GM12878 (cell line): ENCODE data around the gene SRPK3. TPM values are rescaled to one million over a fixed set of nuclear protein-coding genes. Genes with fewer than 3 reads are reported as not detected.

Experiments used
- BRCA1 ChIP-seq: IDR thresholded peaks from 2 replicates; pipeline ENCODE4 v1.6.1; 2011; ENCODE audit warnings: low read depth, low read length, improper control_type of control experiment
- CTCF ChIP-seq, 3 experiments: IDR thresholded peaks in 2 of 3; conservative IDR thresholded peaks in 1 of 3; 2 replicates each; pipeline ENCODE4 v1.5.1; 2011; ENCODE audit warnings: low read depth in 3 of 3, low read length in 3 of 3, mild to moderate bottlenecking in 3 of 3, control low read depth in 2 of 3, moderate library complexity in 2 of 3, inconsistent platforms in 1 of 3, mixed read lengths in 1 of 3; ENCODE audit not compliant: control insufficient read depth in 2 of 3, insufficient read depth in 1 of 3; ENCODE audit errors: extremely low read depth in 1 of 3
- FOS ChIP-seq: IDR thresholded peaks from 3 replicates; pipeline ENCODE4 v1.6.1; 2011; ENCODE audit warnings: borderline replicate concordance; ENCODE audit not compliant: insufficient read length; ENCODE audit errors: extremely low read depth
- HCFC1 ChIP-seq: fragments of 150-350 bp; IDR thresholded peaks from 2 replicates; pipeline ENCODE4 v1.6.1; 2014; ENCODE audit warnings: low read length
- HSF1 ChIP-seq: fragments of 150-350 bp; IDR thresholded peaks from 2 replicates; pipeline ENCODE4 v1.6.1; 2014; ENCODE audit warnings: mild to moderate bottlenecking, low read depth, low read length
- KDM1A ChIP-seq: fragments of 200-600 bp; sonication (generic); IDR thresholded peaks from 2 replicates; pipeline ENCODE4 v1.6.1; 2016; ENCODE audit warnings: borderline replicate concordance
- MEF2A ChIP-seq: IDR thresholded peaks from 2 replicates; pipeline ENCODE4 v1.6.1; 2011; ENCODE audit warnings: low read depth, mild to moderate bottlenecking, low read length, moderate library complexity; ENCODE audit not compliant: insufficient read depth
- MEF2B ChIP-seq: fragments of 450-650 bp; IDR thresholded peaks from 2 replicates; pipeline ENCODE4 v1.6.1; 2018; ENCODE audit warnings: mild to moderate bottlenecking, moderate library complexity; ENCODE audit not compliant: partially characterized antibody, poor library complexity, severe bottlenecking
- NKRF ChIP-seq: fragments of 450-650 bp; conservative IDR thresholded peaks from 2 replicates; pipeline ENCODE4 v1.6.1; 2017; ENCODE audit warnings: mild to moderate bottlenecking, moderate library complexity
- PKNOX1 ChIP-seq: fragments of 450-650 bp; IDR thresholded peaks from 2 replicates; pipeline ENCODE4 v1.6.1; 2016; ENCODE audit warnings: mild to moderate bottlenecking
- POLR2A ChIP-seq: IDR thresholded peaks from 2 replicates; pipeline ENCODE4 v1.6.1; 2011; ENCODE audit warnings: low read depth, mild to moderate bottlenecking, low read length
- POU2F2 ChIP-seq: IDR thresholded peaks from 3 replicates; pipeline ENCODE4 v1.6.1; 2011; ENCODE audit warnings: low read depth, mild to moderate bottlenecking, low read length, borderline replicate concordance
- RELB ChIP-seq: fragments of 450-650 bp; IDR thresholded peaks from 2 replicates; pipeline ENCODE4 v1.6.1; 2017; ENCODE audit warnings: low read depth, mild to moderate bottlenecking, moderate library complexity
- SIX5 ChIP-seq: IDR thresholded peaks from 2 replicates; pipeline ENCODE4 v1.6.1; 2011; ENCODE audit warnings: mild to moderate bottlenecking, low read depth, low read length, moderate library complexity; ENCODE audit not compliant: severe bottlenecking
- SUPT20H ChIP-seq: IDR thresholded peaks from 2 replicates; pipeline ENCODE4 v1.6.1; 2011; ENCODE audit warnings: low read depth, mild to moderate bottlenecking, low read length, moderate library complexity, borderline replicate concordance; ENCODE audit not compliant: control insufficient read depth
- TCF3 ChIP-seq: IDR thresholded peaks from 2 replicates; pipeline ENCODE4 v1.6.1; 2012; ENCODE audit warnings: low read depth, mild to moderate bottlenecking, low read length, borderline replicate concordance; ENCODE audit not compliant: insufficient read depth
- YBX1 ChIP-seq: fragments of 450-650 bp; IDR thresholded peaks from 2 replicates; pipeline ENCODE4 v1.6.1; 2016; ENCODE audit warnings: antibody characterized with exemption
- YY1 ChIP-seq: IDR thresholded peaks from 2 replicates; pipeline ENCODE4 v1.6.1; 2011; ENCODE audit warnings: low read depth, mild to moderate bottlenecking, low read length
- ZBTB4 ChIP-seq: fragments of 450-650 bp; formaldehyde crosslinking; IDR thresholded peaks from 2 replicates; pipeline ENCODE4 v1.4.0; 2022; ENCODE audit warnings: mild to moderate bottlenecking, moderate library complexity
- polyA plus RNA-seq, 11 experiments: library from polyadenylated mRNA; depleted of rRNA in 4 of 11; unstranded in 6 of 11; stranded (reverse) in 5 of 11; fragments of >200 nt; fragmentation: Nextera tagmentation in 4 of 11; fragmentation: Illumina TruSeq in 1 of 11; extraction: Ambion mirVana in 4 of 11; extraction: Trizol in 1 of 11; gene quantifications; 1 replicate in 1 of 11; 2 replicates in 10 of 11; pipeline versions ENCODE4 v1.2.1 to v1.2.3, GENCODE V29; 2011 to 2016; ENCODE audit warnings: inconsistent platforms in 2 of 11, missing spikeins in 2 of 11, low read depth in 1 of 11
- total RNA-seq, 4 experiments: library from RNA; depleted of rRNA in 3 of 4; stranded (reverse); fragments of >200 nt in 3 of 4; fragmentation: Illumina TruSeq in 1 of 4; extraction: Trizol in 1 of 4; gene quantifications; 2 replicates each; pipeline versions ENCODE4 v1.2.1 to v1.2.3, GENCODE V29; 2013 to 2021

SRPK3 gene
- total and polyA plus RNA-seq, 10 of the 15 experiments (the other 5 are each of a cell fraction or from before 2014, with no cell fraction given), result 0.05 to 0.19 TPM; not detected in 8

- TF ChIP-seq NKRF (no peak), POU2F2 (peak; percentile 85; the same call in 2 of the 3 replicates), KDM1A (no peak), ZBTB4 (no peak), BRCA1 (no peak), MEF2A (no peak), MEF2B (peak; percentile 22), HSF1 (no peak), POLR2A (no peak), TCF3 (no peak), SIX5 (no peak), CTCF (IDR thresholded peaks at IDR 0.05 in 2 of 3, conservative IDR thresholded peaks at IDR 0.05 in 1 of 3; ENCODE audit: control insufficient read depth in 2 of 3, extremely low read depth in 1 of 3, insufficient read depth in 1 of 3, low read depth in 3 of 3, low read length in 3 of 3) (peak in 1 of 3 experiments; percentile 18; a peak in 1 of 6 replicates), YY1 (no peak), YBX1 (no peak), HCFC1 (no peak), FOS (no peak), PKNOX1 (no peak), SUPT20H (no peak), RELB (no peak)
- TF ChIP-seq, all 136 proteins: peak for 4
Observed at GRCh38 chrX:153735274-153735673, 45.6 kb upstream of the SRPK3 start (continued).
